H1 (cell line): ENCODE measurements around the gene PRKN. TPM values are rescaled to one million over a fixed set of nuclear protein-coding genes. Genes with fewer than 3 reads are reported as not detected.

Experiments
- ATF2 ChIP-seq: IDR thresholded peaks from 2 replicates; pipeline ENCODE4 v1.6.1; 2012; ENCODE audit warnings: low read length, inconsistent platforms
- BRCA1 ChIP-seq: IDR thresholded peaks from 2 replicates; pipeline ENCODE4 v1.6.1; 2012; ENCODE audit warnings: low read depth, low read length, improper control_type of control experiment
- CTBP2 ChIP-seq: IDR thresholded peaks from 2 replicates; pipeline ENCODE4 v1.7.0; 2011; ENCODE audit warnings: borderline replicate concordance, mild to moderate bottlenecking, moderate library complexity, mixed read lengths, low read length; ENCODE audit not compliant: insufficient read depth, insufficient read length
- EZH2 ChIP-seq: fragments of 200-600 bp; sonication (generic); IDR thresholded peaks from 2 replicates; pipeline ENCODE4 v1.7.1; 2012; ENCODE audit warnings: low read depth, mild to moderate bottlenecking, moderate library complexity, low read length, inconsistent platforms; ENCODE audit not compliant: severe bottlenecking
- MAX ChIP-seq: IDR thresholded peaks from 2 replicates; pipeline ENCODE4 v1.6.1; 2012; ENCODE audit warnings: inconsistent platforms
- NRF1 ChIP-seq: IDR thresholded peaks from 2 replicates; pipeline ENCODE4 v1.6.1; 2011; ENCODE audit warnings: mild to moderate bottlenecking, low read depth, low read length, improper control_type of control experiment
- polyA plus RNA-seq, 7 experiments: library from polyadenylated mRNA; depleted of rRNA in 3 of 7; stranded (reverse) in 5 of 7; unstranded in 2 of 7; fragments of >200 nt in 5 of 7; fragments of 200-250 nt in 2 of 7; gene quantifications; 1 replicate in 5 of 7; 2 replicates in 1 of 7; 4 replicates in 1 of 7; pipeline versions ENCODE4 v1.2.1 to v1.2.3, GENCODE V29; 2011 to 2013; ENCODE audit warnings: missing spikeins in 2 of 7, mixed read lengths in 2 of 7
- total RNA-seq: library from RNA; stranded (reverse); fragmentation: NEBNext Ultra II Directional; extraction: Animal tissue kit (Norgen Biotek cat#: 25700); gene quantifications from 2 replicates; pipeline ENCODE4 v1.2.1, GENCODE V29; 2021

PRKN gene
- total and polyA plus RNA-seq, 2 of the 8 experiments (the other 6 are each of a cell fraction or from before 2014, with no cell fraction given): 0.13 to 0.29 TPM

GRCh38 chr6:161683400-161683799 is 1044.2 kb downstream of the PRKN start (continued):
- TF ChIP-seq BRCA1 (no peak), MAX (no peak), CTBP2 (no peak), ATF2 (no peak), EZH2 (no peak), NRF1 (no peak)
